K562 (cell line): ENCODE measurements around the gene GPX6. TPM values are rescaled to one million over a fixed set of nuclear protein-coding genes. Genes with fewer than 3 reads are reported as not detected.

Experiments used
- BRD9 ChIP-seq: fragments of 450-650 bp; IDR thresholded peaks from 2 replicates; pipeline ENCODE4 v1.6.1; 2018; ENCODE audit warnings: low read depth; ENCODE audit not compliant: partially characterized antibody
- FOSL1 ChIP-seq: fragments of 200-800 bp; sonication (Bioruptor generic); conservative IDR thresholded peaks from 2 replicates; pipeline ENCODE4 v1.6.1; 2016; ENCODE audit warnings: missing genetic modification characterization, missing compliant biosample characterization
- HMG20A ChIP-seq: fragments of 450-650 bp; formaldehyde crosslinking; conservative IDR thresholded peaks from 2 replicates; pipeline ENCODE4 v1.4.0; 2020; ENCODE audit warnings: mild to moderate bottlenecking, mixed read lengths
- KAT8 ChIP-seq: fragments of 450-650 bp; IDR thresholded peaks from 2 replicates; pipeline ENCODE4 v1.6.1; 2016; ENCODE audit warnings: low read depth, mild to moderate bottlenecking
- KLF16 ChIP-seq: IDR thresholded peaks from 2 replicates; pipeline ENCODE4 v1.6.1; 2016; ENCODE audit warnings: antibody characterized with exemption
- POLR3A ChIP-seq: IDR thresholded peaks from 2 replicates; pipeline ENCODE4 v1.6.1; 2011; ENCODE audit warnings: borderline replicate concordance, mild to moderate bottlenecking, moderate library complexity; ENCODE audit not compliant: insufficient read length, insufficient read depth; ENCODE audit errors: extremely low read depth
- SMAD1 ChIP-seq: fragments of 150-350 bp; IDR thresholded peaks from 2 replicates; pipeline ENCODE4 v1.6.1; 2014; ENCODE audit warnings: low read length, low read depth; ENCODE audit not compliant: partially characterized antibody
- SMC3 ChIP-seq: conservative IDR thresholded peaks from 2 replicates; pipeline ENCODE4 v1.6.1; 2011; ENCODE audit warnings: low read depth, low read length, improper control_type of control experiment; ENCODE audit not compliant: insufficient read depth
- TAF1 ChIP-seq: IDR thresholded peaks from 2 replicates; pipeline ENCODE4 v1.6.1; 2011; ENCODE audit warnings: mild to moderate bottlenecking, low read length, moderate library complexity; ENCODE audit not compliant: insufficient read depth, control insufficient read depth, severe bottlenecking; ENCODE audit errors: extremely low read depth
- WHSC1 ChIP-seq: IDR thresholded peaks from one replicate; pipeline ENCODE4 v1.6.1; 2012; ENCODE audit warnings: low read length, control low read depth, inconsistent platforms
- XRCC3 ChIP-seq: fragments of 450-650 bp; IDR thresholded peaks from 2 replicates; pipeline ENCODE4 v1.6.1; 2017; ENCODE audit warnings: mild to moderate bottlenecking, moderate library complexity
- ZNF175 ChIP-seq: fragments of 200-800 bp; sonication (Bioruptor generic); IDR thresholded peaks from 2 replicates; pipeline ENCODE4 v1.6.1; 2016; ENCODE audit warnings: low read depth, mild to moderate bottlenecking, missing genetic modification characterization, missing compliant biosample characterization
- ZNF24 ChIP-seq: fragments of 450-650 bp; IDR thresholded peaks from 2 replicates; pipeline ENCODE4 v1.6.1; 2016
- ZZZ3 ChIP-seq: fragments of 450-650 bp; IDR thresholded peaks from 2 replicates; pipeline ENCODE4 v1.6.1; 2016; ENCODE audit warnings: antibody characterized with exemption, mild to moderate bottlenecking, moderate library complexity
- polyA plus RNA-seq, 8 experiments: library from polyadenylated mRNA; depleted of rRNA in 4 of 8; stranded (reverse) in 5 of 8; unstranded in 3 of 8; fragments of >200 nt; fragmentation: Nextera tagmentation in 2 of 8; fragmentation: Illumina TruSeq in 1 of 8; extraction: Ambion mirVana in 2 of 8; extraction: Trizol in 1 of 8; gene quantifications; 2 replicates each; pipeline versions ENCODE4 v1.2.1 to v1.2.3, GENCODE V29; 2011 to 2014; ENCODE audit warnings: inconsistent platforms in 1 of 8, missing spikeins in 1 of 8
- total RNA-seq, 7 experiments: library from RNA; depleted of rRNA in 6 of 7; stranded (reverse); fragments of >200 nt in 6 of 7; fragmentation: Illumina TruSeq in 2 of 7; extraction: Trizol in 2 of 7; gene quantifications; 2 replicates each; pipeline versions ENCODE4 v1.2.1 to v1.2.3, GENCODE V29; 2011 to 2021; ENCODE audit warnings: low replicate concordance in 1 of 7
- TF ChIP-seq, protein P1 (sequence below), 2 experiments: fragments of 450-650 bp in 1 of 2; sonication (generic) in 1 of 2; formaldehyde crosslinking in 1 of 2; IDR thresholded peaks; 2 replicates each; pipeline versions ENCODE4 v1.7.1 to v1.9.0; 2016 to 2022; ENCODE audit warnings: inconsistent platforms in 1 of 2, mild to moderate bottlenecking in 1 of 2, missing genetic modification reagents in 1 of 2
- TF ChIP-seq, protein P2 (sequence below): fragments of 450-650 bp; IDR thresholded peaks from 2 replicates; pipeline ENCODE4 v1.7.1; 2018; ENCODE audit warnings: mild to moderate bottlenecking, low read depth; ENCODE audit not compliant: partially characterized antibody

Gene GPX6
- total and polyA plus RNA-seq, 9 of the 15 experiments (the other 6 are each of a cell fraction or from before 2014, with no cell fraction given), result not detected

DNA sequence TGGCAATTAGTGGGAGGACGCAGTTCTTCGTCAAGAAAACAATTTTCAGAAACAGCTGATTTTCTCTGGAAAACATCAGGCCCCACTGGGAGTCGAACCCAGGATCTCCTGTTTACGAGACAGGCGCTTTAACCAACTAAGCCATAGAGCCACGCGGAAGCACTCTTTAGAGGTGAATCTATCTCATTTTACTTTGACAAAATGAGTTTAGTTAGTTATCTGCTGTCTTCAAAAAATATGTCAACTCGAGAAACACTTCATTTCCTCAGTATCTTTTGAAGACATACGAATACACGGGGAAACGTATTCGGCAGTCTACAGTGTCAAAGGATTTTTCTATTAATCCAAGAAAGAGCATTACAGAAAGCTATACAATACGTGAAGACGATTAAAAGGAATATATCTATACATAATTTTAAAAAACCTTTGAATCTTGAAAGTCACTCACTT, 26.7 kb downstream of the GPX6 start (continued):
- TF ChIP-seq, protein P1, sequence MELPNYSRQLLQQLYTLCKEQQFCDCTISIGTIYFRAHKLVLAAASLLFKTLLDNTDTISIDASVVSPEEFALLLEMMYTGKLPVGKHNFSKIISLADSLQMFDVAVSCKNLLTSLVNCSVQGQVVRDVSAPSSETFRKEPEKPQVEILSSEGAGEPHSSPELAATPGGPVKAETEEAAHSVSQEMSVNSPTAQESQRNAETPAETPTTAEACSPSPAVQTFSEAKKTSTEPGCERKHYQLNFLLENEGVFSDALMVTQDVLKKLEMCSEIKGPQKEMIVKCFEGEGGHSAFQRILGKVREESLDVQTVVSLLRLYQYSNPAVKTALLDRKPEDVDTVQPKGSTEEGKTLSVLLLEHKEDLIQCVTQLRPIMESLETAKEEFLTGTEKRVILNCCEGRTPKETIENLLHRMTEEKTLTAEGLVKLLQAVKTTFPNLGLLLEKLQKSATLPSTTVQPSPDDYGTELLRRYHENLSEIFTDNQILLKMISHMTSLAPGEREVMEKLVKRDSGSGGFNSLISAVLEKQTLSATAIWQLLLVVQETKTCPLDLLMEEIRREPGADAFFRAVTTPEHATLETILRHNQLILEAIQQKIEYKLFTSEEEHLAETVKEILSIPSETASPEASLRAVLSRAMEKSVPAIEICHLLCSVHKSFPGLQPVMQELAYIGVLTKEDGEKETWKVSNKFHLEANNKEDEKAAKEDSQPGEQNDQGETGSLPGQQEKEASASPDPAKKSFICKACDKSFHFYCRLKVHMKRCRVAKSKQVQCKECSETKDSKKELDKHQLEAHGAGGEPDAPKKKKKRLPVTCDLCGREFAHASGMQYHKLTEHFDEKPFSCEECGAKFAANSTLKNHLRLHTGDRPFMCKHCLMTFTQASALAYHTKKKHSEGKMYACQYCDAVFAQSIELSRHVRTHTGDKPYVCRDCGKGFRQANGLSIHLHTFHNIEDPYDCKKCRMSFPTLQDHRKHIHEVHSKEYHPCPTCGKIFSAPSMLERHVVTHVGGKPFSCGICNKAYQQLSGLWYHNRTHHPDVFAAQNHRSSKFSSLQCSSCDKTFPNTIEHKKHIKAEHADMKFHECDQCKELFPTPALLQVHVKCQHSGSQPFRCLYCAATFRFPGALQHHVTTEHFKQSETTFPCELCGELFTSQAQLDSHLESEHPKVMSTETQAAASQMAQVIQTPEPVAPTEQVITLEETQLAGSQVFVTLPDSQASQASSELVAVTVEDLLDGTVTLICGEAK (IDR thresholded peaks at IDR 0.05), result peak; percentile 86
- TF ChIP-seq, protein P1 (CRISPR knock-in tag; IDR thresholded peaks at IDR 0.05), result no peak
- TF ChIP-seq BRD9 (peak; percentile 51), KLF16 (0 out of 2 replicates have a peak, but pooled peaks have one; percentile 2), SMAD1 (no peak), SMC3 (no peak), HMG20A (CRISPR knock-in tag) (no peak), WHSC1 (no peak), FOSL1 (tag) (peak; percentile 64), POLR3A (peak; percentile 95), ZNF175 (CRISPR knock-in tag) (no peak), TAF1 (no peak), XRCC3 (no peak), ZNF24 (0 out of 2 replicates have a peak, but pooled peaks have one; percentile 21), ZZZ3 (0 out of 2 replicates have a peak, but pooled peaks have one; percentile 27), KAT8 (no peak)
- TF ChIP-seq, protein P2, sequence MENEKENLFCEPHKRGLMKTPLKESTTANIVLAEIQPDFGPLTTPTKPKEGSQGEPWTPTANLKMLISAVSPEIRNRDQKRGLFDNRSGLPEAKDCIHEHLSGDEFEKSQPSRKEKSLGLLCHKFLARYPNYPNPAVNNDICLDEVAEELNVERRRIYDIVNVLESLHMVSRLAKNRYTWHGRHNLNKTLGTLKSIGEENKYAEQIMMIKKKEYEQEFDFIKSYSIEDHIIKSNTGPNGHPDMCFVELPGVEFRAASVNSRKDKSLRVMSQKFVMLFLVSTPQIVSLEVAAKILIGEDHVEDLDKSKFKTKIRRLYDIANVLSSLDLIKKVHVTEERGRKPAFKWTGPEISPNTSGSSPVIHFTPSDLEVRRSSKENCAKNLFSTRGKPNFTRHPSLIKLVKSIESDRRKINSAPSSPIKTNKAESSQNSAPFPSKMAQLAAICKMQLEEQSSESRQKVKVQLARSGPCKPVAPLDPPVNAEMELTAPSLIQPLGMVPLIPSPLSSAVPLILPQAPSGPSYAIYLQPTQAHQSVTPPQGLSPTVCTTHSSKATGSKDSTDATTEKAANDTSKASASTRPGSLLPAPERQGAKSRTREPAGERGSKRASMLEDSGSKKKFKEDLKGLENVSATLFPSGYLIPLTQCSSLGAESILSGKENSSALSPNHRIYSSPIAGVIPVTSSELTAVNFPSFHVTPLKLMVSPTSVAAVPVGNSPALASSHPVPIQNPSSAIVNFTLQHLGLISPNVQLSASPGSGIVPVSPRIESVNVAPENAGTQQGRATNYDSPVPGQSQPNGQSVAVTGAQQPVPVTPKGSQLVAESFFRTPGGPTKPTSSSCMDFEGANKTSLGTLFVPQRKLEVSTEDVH, result peak; percentile 79
